KBM-7 (cell line): ENCODE data around the gene DNASE1L3.
A peak's percentile ranks its signal among the peaks of the same experiment; 100 is the strongest.

Source experiments
- DNase-seq: peaks from one replicate; pipeline ENCODE4 v3.0.0-alpha.2; 2015
- in situ Hi-C: fragments of 300-500 bp; cut with MboI; formaldehyde crosslinking; loops from 2 replicates; pipeline ENCODE4 v1.14.3; 2020; ENCODE audit warnings: low sequenced_read_pairs, low pct_unique_long_range_greater_than_20kb, mixed read lengths

The DNASE1L3 gene

DNA sequence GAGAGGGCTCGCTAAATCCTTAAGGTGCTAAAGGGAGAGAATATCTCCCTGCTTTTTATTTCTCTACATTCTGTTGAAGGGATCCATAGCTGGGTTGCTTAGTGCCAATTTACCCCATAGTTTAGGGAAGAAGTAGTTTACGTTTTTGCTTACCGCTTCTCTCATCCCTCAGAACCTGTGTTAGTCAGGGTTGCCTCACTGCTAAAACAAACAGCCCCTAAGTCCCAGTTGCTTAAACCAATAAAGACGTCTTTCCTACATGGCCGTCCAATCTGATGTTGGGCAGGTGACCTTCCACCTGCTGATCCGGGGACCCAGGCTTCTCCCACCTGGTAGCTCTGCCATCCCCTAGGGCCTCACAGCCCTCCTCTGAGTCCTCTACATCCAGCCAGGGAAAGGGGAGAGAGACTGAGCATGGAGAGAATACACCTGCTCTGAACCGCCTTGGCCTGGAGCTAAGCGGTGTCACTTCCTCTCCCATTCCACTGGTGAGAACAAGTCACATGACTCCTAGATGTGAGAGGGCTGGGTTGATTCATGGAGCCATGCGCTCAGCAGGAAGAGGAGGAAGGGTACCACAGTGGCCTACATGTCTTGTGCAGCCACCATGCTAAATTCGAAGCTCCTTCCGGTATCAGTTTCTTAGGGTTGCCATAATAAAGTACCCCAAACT is 26.3 kb downstream of the DNASE1L3 start:
- DNase-seq = no peak
- in situ Hi-C loops = loop anchor here (10.0 to 25.0 kb wide), 2 partner anchors 110 to 353 kb away; partner anchors contain the start of gene ACOX2

DNA sequence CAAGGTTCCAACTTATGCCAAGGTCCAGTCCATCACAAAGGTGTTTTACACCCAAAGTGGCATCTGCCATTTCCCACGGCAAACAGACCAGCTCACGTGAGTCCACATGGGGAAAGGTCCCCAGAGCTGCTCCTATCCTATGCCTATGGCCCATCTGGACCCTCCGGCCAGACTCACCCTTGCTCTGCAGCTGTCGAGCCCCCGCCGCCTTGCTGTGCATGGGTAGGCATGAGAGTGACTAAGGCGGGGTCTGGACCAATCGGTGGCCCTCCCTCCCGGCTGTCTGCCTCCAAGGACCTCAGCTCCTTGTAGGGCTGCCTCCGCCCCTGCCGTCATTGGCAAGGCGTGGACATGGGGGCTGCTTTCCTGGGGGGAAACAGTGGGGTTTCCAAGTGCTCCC is 26.9 kb downstream of the DNASE1L3 start:
- in situ Hi-C loops = loop anchor here (10.0 to 25.0 kb wide), 2 partner anchors 111 to 353 kb away; partner anchors contain the start of gene ACOX2
- no peak for DNase-seq

DNA sequence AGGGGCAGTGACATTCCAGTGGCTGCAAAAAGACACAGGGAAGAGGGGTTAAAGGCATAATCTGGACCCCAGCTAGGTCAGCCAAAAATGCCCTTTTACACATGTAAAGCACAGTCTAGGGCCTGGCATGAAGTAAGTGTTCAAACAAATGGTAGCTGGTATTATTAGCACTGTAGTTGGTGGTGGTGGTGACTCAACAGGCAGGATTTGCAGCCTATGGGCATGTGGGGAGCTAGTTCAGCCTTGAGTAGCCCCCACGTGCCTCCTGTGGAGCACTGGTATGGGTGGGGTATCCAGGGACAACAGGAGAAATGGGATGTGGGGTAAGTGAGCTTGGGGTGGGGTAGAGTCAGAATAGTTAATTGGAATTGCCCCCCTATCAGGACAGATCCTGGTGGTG is 27.6 kb downstream of the DNASE1L3 start:
- in situ Hi-C loops = loop anchor here (10.0 to 25.0 kb wide), 2 partner anchors 112 to 354 kb away; partner anchors contain the start of gene ACOX2

DNA sequence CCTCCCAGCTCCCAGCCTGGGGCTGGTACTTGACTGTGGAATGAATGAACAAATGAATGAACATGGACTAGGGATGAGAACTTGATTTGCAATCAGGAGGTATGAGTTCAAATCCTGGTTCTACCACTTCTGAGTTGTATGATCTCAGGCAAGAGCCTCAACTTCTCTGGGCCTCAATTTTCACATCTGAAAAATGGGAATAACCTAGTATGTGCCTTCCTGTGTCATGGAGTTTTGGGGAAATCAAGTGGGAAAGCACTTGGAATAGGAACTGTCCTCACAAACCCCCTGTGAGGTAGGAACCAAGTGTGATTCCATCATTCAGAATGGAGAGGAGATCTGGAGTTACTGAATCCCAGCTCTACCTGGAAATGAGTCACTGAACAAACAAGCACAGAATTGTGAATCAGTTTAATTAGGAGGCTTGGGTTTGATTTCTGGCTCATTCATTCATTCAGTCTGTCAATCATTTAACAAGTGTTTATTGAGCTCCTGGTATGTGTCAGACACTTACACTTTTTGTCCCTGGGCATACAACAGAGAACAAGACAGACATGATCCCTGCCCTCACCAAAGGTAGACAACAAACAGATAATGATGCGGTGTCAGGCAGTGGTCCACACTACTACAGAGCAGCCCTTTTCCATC is 29.7 kb downstream of the DNASE1L3 start:
- DNase-seq = no peak
- in situ Hi-C loops = loop anchor here (10.0 to 25.0 kb wide), 2 partner anchors 114 to 356 kb away; partner anchors contain the start of gene ACOX2

More for the DNA sequence above, 27.6 kb downstream of the DNASE1L3 start:
- DNase-seq = no peak

DNA sequence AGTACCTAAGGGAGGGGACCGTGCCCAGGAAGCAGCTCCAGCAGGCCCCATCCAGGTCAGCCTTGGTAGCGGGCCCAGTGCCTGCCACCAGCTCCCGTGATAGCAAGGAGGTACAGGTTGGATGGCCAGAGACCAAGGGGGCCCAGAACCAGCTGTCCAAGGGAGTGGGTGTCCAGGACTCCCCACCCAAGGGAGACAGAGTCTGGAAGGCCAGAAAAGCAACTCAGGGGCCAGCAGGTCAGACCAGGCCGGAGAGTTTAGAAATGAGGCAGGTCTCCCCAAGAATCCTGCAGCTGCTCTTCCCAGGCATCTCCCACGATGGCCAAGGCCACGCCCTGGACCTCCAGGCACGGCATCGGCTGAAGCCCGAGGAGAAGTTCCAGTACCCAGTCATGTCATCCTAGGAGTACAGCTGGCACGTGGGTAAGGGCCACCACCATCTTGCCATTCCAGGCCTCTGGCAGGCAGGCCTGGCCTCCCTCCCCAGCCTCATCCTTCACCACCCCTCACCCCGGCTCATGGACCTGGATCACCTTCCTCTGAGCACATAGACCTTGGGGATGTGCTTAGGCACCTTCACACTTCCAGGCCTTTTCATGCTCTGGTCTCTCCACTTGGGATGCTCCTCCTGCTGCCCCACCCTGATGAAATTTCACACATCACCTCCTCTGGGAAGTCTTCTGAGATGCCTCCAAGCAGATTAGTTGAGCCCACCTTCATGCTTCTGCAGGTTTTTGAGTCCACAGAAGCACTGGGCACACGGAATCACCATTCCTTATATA is 30.5 kb downstream of the DNASE1L3 start:
- in situ Hi-C loops = loop anchor here (10.0 to 25.0 kb wide), 2 partner anchors 115 to 357 kb away; partner anchors contain the start of gene ACOX2

DNA sequence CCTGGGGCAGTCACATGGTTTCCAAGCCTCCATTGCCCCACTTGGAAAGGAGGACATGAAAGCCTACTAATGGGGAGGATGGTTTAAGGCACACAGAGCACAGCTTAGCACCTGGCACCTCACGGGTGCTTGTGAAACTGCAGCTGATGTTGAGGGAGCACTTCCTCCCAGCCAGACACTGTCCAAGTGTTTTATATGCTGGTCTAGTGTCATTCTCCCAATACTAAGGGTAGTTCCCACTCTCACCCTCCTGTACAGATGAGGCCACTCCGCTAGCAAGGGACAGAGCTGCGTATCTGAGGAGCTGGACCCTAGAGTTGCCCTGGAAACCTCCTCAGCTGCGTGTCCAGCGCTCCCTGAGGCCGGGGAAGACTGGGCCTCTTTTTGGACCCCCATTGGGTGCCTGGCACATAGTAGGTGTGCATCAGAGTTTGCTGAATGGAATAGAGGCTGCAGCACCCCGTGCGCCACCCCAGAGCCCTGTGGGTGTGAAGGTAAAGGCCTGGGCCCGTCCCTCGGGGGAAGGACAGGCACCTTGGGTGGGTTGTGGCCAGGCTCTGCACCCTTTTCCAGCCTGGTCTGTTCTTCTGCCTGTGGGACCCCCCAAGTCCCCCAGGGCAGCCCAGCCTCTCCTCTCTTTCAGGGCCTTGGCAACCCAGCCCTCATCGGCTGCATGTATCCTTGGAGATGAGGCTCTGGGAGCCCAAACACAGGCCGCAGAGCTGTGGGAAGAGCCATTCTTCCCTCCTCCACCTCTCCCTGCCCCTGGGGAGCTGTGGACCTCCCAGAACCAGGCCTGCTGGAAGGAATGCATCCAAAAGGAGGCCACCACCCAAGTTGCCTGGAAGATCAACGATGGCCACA is 31.3 kb downstream of the DNASE1L3 start:
- in situ Hi-C loops = loop anchor here (10.0 to 25.0 kb wide), 2 partner anchors 115 to 358 kb away; partner anchors contain the start of gene ACOX2
- no peak for DNase-seq

More for the DNA sequence above, 30.5 kb downstream of the DNASE1L3 start:
- DNase-seq = no peak

DNA sequence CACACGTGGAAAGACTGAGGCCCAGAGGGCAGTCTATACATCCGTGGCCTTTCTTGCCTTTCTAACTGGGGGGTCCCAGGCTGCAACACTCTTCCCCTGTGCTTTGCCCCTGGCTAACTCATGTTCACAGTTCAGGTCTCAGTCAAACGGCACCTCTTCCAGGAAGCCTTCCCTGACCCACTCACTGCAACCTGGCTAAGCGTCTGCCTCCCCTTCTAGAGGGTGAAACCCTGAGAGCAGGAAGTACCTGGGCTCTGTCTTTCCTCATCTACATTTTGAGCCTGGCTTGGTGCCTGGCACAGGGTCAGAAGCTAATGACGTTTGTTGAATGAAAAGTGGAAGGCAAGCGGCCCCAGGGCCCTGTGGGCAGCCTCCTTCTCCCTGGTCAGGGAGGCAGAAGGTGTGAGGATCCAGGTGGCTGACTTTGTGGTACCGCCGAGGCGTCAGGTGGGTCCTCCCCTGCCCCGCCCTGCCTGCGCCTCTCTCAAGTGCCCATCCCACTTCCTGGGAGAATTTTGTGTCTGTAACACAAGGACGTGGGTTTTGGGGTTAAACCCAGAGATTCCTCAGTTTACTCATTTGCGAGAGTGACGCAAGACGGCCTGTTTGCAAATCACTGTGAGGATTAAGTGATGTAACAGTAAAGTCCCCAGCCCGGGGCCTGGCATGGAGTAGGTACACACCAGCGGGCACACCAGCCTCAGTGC is 32.1 kb downstream of the DNASE1L3 start:
- in situ Hi-C loops = loop anchor here (25.0 kb wide), 1 partner anchor 359 kb away; the partner anchor contains the start of gene ACOX2
- DNase-seq = no peak

DNA sequence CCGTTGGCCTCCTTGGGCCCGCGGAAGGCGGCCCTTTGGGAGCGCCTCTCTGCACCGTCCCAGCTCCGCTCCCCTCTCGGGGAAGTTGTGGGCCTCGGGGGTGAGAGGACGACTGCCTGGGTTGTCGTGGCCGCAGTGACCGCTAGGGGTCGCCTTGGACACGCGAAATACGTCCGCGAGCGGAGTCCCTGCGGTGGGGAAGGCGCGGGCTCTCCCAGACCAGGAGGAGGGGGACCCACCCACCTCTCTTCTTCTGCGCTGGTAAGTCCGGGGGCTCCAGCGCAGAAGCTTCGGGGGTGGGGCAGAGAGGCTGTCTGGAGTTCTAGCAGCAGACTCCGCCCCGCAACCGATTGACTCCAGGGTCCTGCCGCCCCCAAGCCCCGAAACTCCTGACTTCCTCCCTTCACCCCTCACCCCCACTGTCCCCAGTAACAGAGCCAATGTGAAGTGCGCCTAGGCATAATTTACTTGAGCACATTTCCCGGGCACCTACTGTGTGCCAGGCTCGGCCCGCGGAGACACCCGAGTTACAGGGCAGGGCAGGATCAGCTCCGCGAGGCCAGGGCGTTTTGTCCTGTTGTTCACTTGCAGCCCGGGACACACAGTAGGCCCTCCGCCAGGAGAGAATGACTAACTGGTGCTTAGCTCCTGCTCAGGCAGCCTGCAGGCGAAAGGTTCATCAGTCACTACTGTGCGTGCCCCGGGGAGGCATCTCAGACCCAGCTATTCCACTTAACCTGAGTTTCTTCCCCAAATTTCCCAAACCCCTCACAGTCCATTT is 32.8 kb downstream of the DNASE1L3 start:
- in situ Hi-C loops = loop anchor here (25.0 kb wide), 1 partner anchor 359 kb away; the partner anchor contains the start of gene ACOX2
- DNase-seq = peak; percentile 92

DNA sequence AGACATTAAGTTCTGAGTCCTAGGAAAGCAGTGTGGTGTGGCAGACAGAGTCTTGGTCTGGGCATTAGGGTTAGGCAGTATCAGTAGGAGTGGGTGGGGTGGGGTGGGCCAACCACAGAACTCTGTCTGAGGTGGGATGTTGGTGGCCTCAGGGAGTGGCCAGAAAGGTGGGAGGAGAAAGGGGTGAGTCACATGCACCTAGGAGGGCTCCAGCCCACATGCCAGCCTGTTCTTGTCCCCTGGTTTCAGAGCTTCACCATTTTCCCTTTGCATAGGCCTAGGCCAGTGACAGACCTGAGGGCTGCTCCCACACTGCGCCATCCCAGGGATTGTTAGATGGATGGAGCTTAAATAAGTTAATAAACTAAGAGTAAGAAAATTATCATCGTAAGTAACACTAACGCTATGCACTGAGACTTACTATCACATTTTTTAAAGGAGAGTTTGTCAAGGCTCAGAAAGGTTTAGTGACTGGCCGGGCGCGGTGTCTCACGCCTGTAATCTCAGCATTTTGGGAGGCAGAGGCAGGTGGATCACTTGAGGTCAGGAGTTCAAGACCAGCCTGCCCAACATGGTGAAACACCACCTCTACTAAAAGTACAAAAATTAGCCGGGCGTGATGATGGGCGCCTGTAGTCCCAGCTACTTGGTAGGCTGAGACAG is 33.8 kb downstream of the DNASE1L3 start:
- in situ Hi-C loops = loop anchor here (25.0 kb wide), 1 partner anchor 360 kb away; the partner anchor contains the start of gene ACOX2
- no peak for DNase-seq

DNA sequence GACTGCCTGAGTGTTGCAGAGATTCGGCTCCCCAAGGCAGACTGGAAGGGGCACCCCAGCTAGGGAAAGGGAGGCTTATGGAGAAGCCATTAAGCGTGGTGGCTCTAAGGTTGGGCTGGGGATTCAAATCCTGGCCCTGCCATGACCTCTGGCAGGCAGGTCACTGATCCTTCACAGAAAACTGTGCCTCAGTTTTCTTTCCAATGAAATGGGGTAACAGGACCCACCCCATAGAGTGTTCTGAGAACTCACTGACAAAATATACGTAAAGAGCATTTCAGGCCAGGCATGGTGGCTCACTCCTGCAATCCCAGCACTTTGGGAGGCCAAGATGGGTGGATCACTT is 34.6 kb downstream of the DNASE1L3 start:
- in situ Hi-C loops = loop anchor here (25.0 kb wide), 1 partner anchor 361 kb away; the partner anchor contains the start of gene ACOX2
- no peak for DNase-seq

DNA sequence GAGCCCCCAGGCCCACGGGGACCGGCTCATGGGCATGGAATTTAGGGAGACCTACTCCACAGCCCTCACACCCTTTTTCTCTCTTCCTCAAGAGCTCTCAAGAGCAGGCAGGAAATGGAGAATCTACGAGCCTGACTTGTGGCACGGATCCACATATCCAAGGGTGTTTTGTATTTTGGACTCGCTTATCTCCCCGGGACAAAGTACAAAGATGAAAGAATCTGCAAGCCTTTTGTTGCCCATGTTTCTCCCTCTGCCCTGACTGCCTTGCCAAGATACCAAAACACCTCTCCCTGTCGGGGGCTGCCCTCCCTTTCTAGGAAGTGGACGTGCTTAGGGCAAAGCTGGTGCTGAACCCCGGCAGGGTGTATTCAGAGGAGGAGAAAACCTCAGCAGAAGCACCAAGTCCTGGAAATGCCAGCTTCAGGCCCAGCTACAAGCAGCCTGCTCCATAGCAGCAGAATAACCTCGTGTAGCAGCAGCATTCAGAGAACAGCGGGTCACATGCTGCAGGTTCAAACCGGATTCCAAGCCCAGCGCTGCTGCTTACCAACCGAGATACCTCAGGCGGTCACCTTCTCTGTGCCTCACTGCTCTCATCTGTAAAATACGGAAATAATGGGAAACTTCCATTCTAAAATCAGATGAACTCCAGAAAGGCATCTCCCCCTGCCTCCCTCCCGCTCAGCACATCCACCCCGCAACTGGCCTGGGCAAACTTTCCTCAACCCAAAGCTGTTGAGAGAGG is 35.2 kb downstream of the DNASE1L3 start:
- in situ Hi-C loops = loop anchor here (25.0 kb wide), 1 partner anchor 362 kb away; the partner anchor contains the start of gene ACOX2

DNA sequence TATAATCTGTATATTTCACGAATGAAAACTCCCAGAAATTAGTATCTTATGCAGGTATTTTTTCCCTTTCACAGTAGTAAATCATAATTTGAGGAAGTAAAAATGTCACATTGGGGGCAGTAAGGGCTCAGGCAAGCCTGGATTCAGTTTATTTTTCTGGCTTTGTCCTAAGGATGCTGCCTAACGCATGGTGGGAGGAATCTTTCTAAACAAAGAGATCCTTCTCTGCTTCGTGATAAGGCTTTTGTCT is 35.7 kb downstream of the DNASE1L3 start:
- in situ Hi-C loops = loop anchor here (25.0 kb wide), 1 partner anchor 362 kb away; the partner anchor contains the start of gene ACOX2
- DNase-seq = peak; percentile 57

More for the DNA sequence above, 35.2 kb downstream of the DNASE1L3 start:
- peak; percentile 60 for DNase-seq

DNA sequence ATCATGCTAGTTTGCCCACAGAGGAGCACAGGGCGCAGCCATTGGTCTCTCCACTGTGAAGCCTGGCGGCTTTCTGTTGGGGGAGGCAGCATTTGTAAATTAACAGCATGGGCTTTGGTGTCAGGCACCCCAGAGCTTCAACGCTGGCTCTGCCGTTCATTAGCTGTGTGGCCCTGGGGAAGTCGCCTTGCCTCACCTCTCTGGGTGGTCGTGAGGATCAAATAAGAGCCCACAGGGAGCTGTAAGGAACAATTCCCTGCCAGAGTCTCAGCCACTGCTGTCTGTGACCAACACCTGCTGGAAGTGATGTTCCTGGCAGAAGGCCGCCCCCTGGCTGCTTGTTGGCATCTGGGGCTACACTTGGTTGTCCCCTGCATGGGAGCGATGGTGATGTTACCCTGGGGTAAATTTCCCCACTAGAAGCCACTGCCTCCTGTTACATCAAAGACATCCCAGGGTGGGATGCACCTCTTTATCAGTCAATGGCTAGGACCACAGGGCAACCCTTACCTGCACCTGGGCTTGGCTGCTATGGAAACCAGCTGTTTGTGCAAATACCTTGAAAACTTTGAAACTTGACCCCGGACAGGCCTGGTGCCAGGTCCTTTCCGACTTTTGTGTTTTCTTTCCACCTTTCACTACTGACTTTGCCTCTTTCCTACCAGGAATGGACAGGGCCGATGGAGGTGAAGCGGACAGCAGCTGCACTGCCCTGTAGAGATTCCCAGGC is 36.9 kb downstream of the DNASE1L3 start:
- DNase-seq = peak; percentile 54
- in situ Hi-C loops = no loop called here

DNA sequence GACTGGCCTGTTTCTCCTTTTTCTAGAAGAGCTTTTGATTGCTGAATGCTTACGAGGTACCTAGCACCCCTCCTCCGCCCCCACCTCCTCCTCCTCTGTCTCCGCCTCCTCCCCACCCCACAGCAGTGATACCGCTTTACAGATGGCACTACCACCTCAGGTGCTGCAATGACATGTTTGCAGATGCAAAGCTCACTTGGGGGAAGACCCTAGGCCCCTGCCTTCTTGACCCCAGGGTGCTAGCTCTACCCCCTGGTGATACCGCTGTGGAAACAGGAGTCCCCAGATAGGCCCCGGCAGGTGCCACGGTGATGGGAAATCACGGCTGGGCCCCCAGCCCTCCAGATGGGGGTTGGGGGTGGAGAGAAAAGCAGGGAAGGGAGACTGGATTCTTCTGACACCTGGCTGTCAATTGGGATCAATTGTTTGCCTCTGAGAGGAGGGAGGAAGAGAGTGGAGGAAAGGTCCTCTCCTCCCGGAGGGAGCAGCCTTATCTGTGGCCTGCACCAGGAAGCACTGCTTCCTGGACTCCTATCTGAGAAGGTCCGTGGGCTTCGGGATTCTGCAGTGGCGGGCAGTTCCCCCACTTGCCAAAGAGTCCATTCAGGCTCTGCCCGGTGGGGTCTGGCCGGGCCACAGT is 37.6 kb downstream of the DNASE1L3 start:
- DNase-seq = no peak
- in situ Hi-C loops = no loop called here

DNA sequence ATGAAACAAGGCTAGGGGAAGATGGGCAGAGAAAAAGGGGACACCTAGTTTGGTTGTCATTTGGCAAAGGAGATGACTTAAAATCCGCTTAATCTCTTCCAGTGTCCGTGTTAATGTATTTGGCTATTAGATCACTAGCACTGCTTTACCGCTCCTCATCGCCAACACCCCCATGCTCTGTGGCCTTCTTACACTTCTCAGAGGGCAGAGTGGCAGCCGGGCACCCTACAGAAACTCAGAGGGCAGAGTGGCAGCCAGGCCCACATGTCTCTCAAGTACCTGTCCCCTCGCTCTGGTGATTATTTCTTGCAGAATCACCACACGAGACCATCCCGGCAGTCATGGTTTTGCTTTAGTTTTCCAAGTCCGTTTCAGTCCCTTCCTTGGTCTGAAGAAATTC is 39.6 kb downstream of the DNASE1L3 start:
- in situ Hi-C loops = no loop called here
- DNase-seq = no peak
